Thyroid gland (tissue), 4 donors: ENCODE results near the gene WFIKKN2. TPM values are rescaled to one million over a fixed set of nuclear protein-coding genes. Genes with fewer than 3 reads are reported as not detected.

Experiments used
- DNase-seq, 2 donors: peaks; one replicate each; pipeline ENCODE4 v3.0.0-alpha.2; 2019
- H3K27ac ChIP-seq, 3 donors: fragments of 200-600 bp; sonication (generic); 1 replicate in 2 of 3; 2 replicates in 1 of 3; pipeline ENCODE4 v1.5.1; 2016 to 2019; ENCODE audit warnings: mild to moderate bottlenecking in 1 of 3, moderate library complexity in 1 of 3
- H3K27me3 ChIP-seq: fragments of 200-600 bp; sonication (generic); one replicate; pipeline ENCODE4 v1.5.1; 2019
- H3K36me3 ChIP-seq, 2 donors: fragments of 200-600 bp; sonication (generic); one replicate each; pipeline ENCODE4 v1.5.1; 2016 to 2019
- H3K4me1 ChIP-seq, 2 donors: fragments of 200-600 bp; sonication (generic); one replicate each; pipeline ENCODE4 v1.5.1; 2017 to 2019
- H3K4me3 ChIP-seq, 3 donors: fragments of 200-600 bp; sonication (generic); replicated peaks in 1 of 3; 1 replicate in 2 of 3; 2 replicates in 1 of 3; pipeline ENCODE4 v1.5.1; 2016; ENCODE audit warnings: mild to moderate bottlenecking in 1 of 3
- H3K9me3 ChIP-seq: fragments of 200-600 bp; sonication (generic); one replicate; pipeline ENCODE4 v1.5.1; 2017
- CTCF ChIP-seq, 6 experiments: fragments of 200-600 bp in 3 of 6; fragments of 450-650 bp in 3 of 6; sonication (generic) in 3 of 6; IDR thresholded peaks; one replicate each; pipeline ENCODE4 v1.5.1; 2016 to 2019; ENCODE audit warnings: antibody characterized with exemption in 6 of 6, mild to moderate bottlenecking in 2 of 6, inconsistent platforms in 1 of 6, moderate library complexity in 1 of 6
- POLR2A ChIP-seq, 2 donors: fragments of 450-650 bp; IDR thresholded peaks; one replicate each; pipeline ENCODE4 v1.6.1; 2017; ENCODE audit warnings: antibody characterized with exemption in 2 of 2, mild to moderate bottlenecking in 2 of 2, moderate library complexity in 1 of 2
- WGBS, 2 donors: methylation state at CpG; one replicate each; pipeline ENCODE4 v1.1.5; 2017; 5-methylcytosine and 5-hydroxymethylcytosine counted together
- intact Hi-C: fragments of 100-400 bp; cut with DNase I; formaldehyde crosslinking; loops from one replicate; pipeline ENCODE4 v1.15.1; 2023
- total RNA-seq, 4 donors: library from RNA; depleted of rRNA; stranded (reverse); fragments of >200 nt; gene quantifications; one replicate each; pipeline ENCODE4 v1.2.3, GENCODE V29; 2016

WFIKKN2 gene
- total RNA-seq, 4 donors from 2014 or later = 0.11 TPM; not detected in 3

- no peaks in the 10 kb centered on the region for H3K9me3 ChIP-seq
- no peak overlapping the region for H3K27ac ChIP-seq
- no peak for DNase-seq
- H3K4me1 ChIP-seq = peaks cover 1 to 2% of the 10 kb centered on the region in 2 donors
- WGBS, 2 donors = 96 to 98% methylated on average over 4 of the region's 4 CpGs
- no peaks in the 10 kb centered on the region for H3K27me3 ChIP-seq
- intact Hi-C loops = loop anchor here (5.0 kb wide), 1 partner anchor 105 kb away; no protein-coding TSS in a partner anchor
- no peaks in the 10 kb centered on the region for H3K36me3 ChIP-seq
- no peak for TF ChIP-seq POLR2A (IDR thresholded peaks at IDR 0.05)
- TF ChIP-seq CTCF (IDR thresholded peaks at IDR 0.05) = no peak
- H3K4me3 ChIP-seq = no peak overlapping the region
These were observed 12.2 kb downstream of the WFIKKN2 start for GRCh38 chr17:50847566-50847965.

- Histone ChIP-seq H3K27ac (no peak overlapping the region), H3K4me3 (no peak overlapping the region), H3K4me1 (peaks cover 4 to 6% of the 10 kb centered on the region in 2 donors), H3K27me3 (no peaks in the 10 kb centered on the region), H3K36me3 (no peaks in the 10 kb centered on the region), H3K9me3 (no peaks in the 10 kb centered on the region)
- WGBS, 2 donors = 89 to 93% methylated on average over 3 of the region's 3 CpGs
- no peak for TF ChIP-seq CTCF (IDR thresholded peaks at IDR 0.05)
- no peak for TF ChIP-seq POLR2A (IDR thresholded peaks at IDR 0.05)
- intact Hi-C loops = loop anchor here (5.0 kb wide), 1 partner anchor 104 kb away; no protein-coding TSS in a partner anchor
- DNase-seq = no peak
These were observed 12.7 kb downstream of the WFIKKN2 start for GRCh38 chr17:50848039-50848438.

- Histone ChIP-seq H3K4me3 (no peak overlapping the region), H3K9me3 (no peaks in the 10 kb centered on the region), H3K27me3 (no peaks in the 10 kb centered on the region), H3K36me3 (no peaks in the 10 kb centered on the region), H3K27ac (no peak overlapping the region), H3K4me1 (peaks cover 4 to 9% of the 10 kb centered on the region in 2 donors)
- intact Hi-C loops = loop anchor here (5.0 kb wide), 1 partner anchor 104 kb away; no protein-coding TSS in a partner anchor
- TF ChIP-seq CTCF (IDR thresholded peaks at IDR 0.05) = no peak
- no peak for TF ChIP-seq POLR2A (IDR thresholded peaks at IDR 0.05)
- WGBS, 2 donors = 55 to 60% methylated on average over 2 of the region's 2 CpGs
- DNase-seq = no peak
These were observed 13.3 kb downstream of the WFIKKN2 start for GRCh38 chr17:50848711-50849110.

GRCh38 chr17:50850640-50851039 lies 15.3 kb downstream of the WFIKKN2 start:
- Histone ChIP-seq H3K36me3 (no peaks in the 10 kb centered on the region), H3K4me1 (peaks cover 4 to 9% of the 10 kb centered on the region in 2 donors), H3K27ac (no peak overlapping the region), H3K9me3 (no peaks in the 10 kb centered on the region), H3K27me3 (no peaks in the 10 kb centered on the region), H3K4me3 (no peak overlapping the region)
- TF ChIP-seq POLR2A (IDR thresholded peaks at IDR 0.05) (no peak), CTCF (IDR thresholded peaks at IDR 0.05) (no peak)
- WGBS, 2 donors = 86 to 87% methylated on average over 7 of the region's 7 CpGs
- intact Hi-C loops = no loop called here
- no peak for DNase-seq

- intact Hi-C loops = no loop called here
- no peak for TF ChIP-seq CTCF (IDR thresholded peaks at IDR 0.05)
- H3K27me3 ChIP-seq = no peaks in the 10 kb centered on the region
- no peaks in the 10 kb centered on the region for H3K9me3 ChIP-seq
- no peak overlapping the region for H3K4me3 ChIP-seq
- no peak for DNase-seq
- H3K27ac ChIP-seq = peak overlapping the region in 2 of 3 donors; percentile 79 to 91
- WGBS, 2 donors = 55 to 64% methylated on average over 6 of the region's 6 CpGs
- no peaks in the 10 kb centered on the region for H3K36me3 ChIP-seq
- peaks cover 4 to 9% of the 10 kb centered on the region in 2 donors for H3K4me1 ChIP-seq
These were observed 17.7 kb downstream of the WFIKKN2 start for GRCh38 chr17:50853015-50853615.
